IMR-90 (cell line): ENCODE data around the gene CYBRD1. TPM values are rescaled to one million over a fixed set of nuclear protein-coding genes. Genes with fewer than 3 reads are reported as not detected.

Experiments
- ATAC-seq: fragments of 200-7000 bp; cut with Tn5 transposase; 2 replicates; pipeline ENCODE4 v1.9.1; 2020; ENCODE audit warnings: low read depth, mild to moderate bottlenecking, moderate library complexity
- BruUV-seq: library from RNA; stranded (reverse); fragments of 400-500 nt; replicated peaks from 2 replicates; lab custom pipeline; 2021; lab: Mats Ljungman, UMichigan
- CTCF ChIA-PET: fragments of 300-600 bp; formaldehyde crosslinking; extraction: SDS; loops from one replicate; lab custom pipeline; 2021; ENCODE audit warnings: antibody characterized with exemption; lab: Yijun Ruan, JAX
- POLR2A ChIA-PET: fragments of 300-600 bp; sonication (Branson Sonifier 250); formaldehyde crosslinking; loops from one replicate; lab custom pipeline; 2022; ENCODE audit warnings: antibody characterized with exemption; ENCODE audit not compliant: unreplicated experiment; lab: Charles Lee
- DNase-seq: peaks from one replicate; pipeline ENCODE4 v3.0.0; 2013
- H2AFZ ChIP-seq: replicated peaks from 2 replicates; pipeline ENCODE3; 2013; ENCODE audit warnings: low read length, mild to moderate bottlenecking; ENCODE audit not compliant: poor library complexity
- H2AK5ac ChIP-seq: 2 replicates; pipeline ENCODE4 v1.6.1; 2013; ENCODE audit warnings: low read depth, low read length, inconsistent platforms
- H2AK9ac ChIP-seq: replicated peaks from 2 replicates; pipeline ENCODE3; 2013; ENCODE audit warnings: mild to moderate bottlenecking, low read depth, low read length, moderate library complexity; ENCODE audit not compliant: poor library complexity
- H2BK120ac ChIP-seq: 2 replicates; pipeline ENCODE4 v1.6.1; 2013; ENCODE audit warnings: low read depth, low read length, inconsistent platforms
- H2BK15ac ChIP-seq: 3 replicates; pipeline ENCODE4 v1.6.1; 2013; ENCODE audit warnings: low read depth, low read length, inconsistent platforms
- H2BK20ac ChIP-seq: 2 replicates; pipeline ENCODE4 v1.6.1; 2013; ENCODE audit warnings: low read depth, mild to moderate bottlenecking, inconsistent platforms, low read length, moderate library complexity
- H2BK5ac ChIP-seq: 2 replicates; pipeline ENCODE4 v1.6.1; 2013; ENCODE audit warnings: mild to moderate bottlenecking, low read depth, low read length, inconsistent platforms; ENCODE audit not compliant: poor library complexity, severe bottlenecking
- H3K14ac ChIP-seq: replicated peaks from 2 replicates; pipeline ENCODE4 v1.6.1; 2013; ENCODE audit warnings: low read depth, low read length, inconsistent platforms
- H3K18ac ChIP-seq: 2 replicates; pipeline ENCODE4 v1.6.1; 2013; ENCODE audit warnings: low read depth, low read length, control low read depth
- H3K23ac ChIP-seq: 2 replicates; pipeline ENCODE4 v1.6.1; 2013; ENCODE audit warnings: low read depth, low read length, inconsistent platforms
- H3K27ac ChIP-seq: 2 replicates; pipeline ENCODE4 v1.5.1; 2013; ENCODE audit warnings: mild to moderate bottlenecking, control low read depth, low read length; ENCODE audit not compliant: insufficient read depth
- H3K27me3 ChIP-seq: 2 replicates; pipeline ENCODE4 v1.6.1; 2013; ENCODE audit warnings: low read length; ENCODE audit not compliant: control insufficient read depth, insufficient read depth
- H3K36me3 ChIP-seq: 2 replicates; pipeline ENCODE4 v1.6.1; 2013; ENCODE audit warnings: low read length, mixed read lengths; ENCODE audit not compliant: control insufficient read depth, insufficient read depth
- H3K4ac ChIP-seq: 2 replicates; pipeline ENCODE4 v1.6.1; 2013; ENCODE audit warnings: low read depth, low read length, inconsistent platforms
- H3K4me1 ChIP-seq: 2 replicates; pipeline ENCODE4 v1.6.1; 2013; ENCODE audit warnings: low read length, mixed read lengths; ENCODE audit not compliant: control insufficient read depth, insufficient read depth
- H3K4me2 ChIP-seq: 2 replicates; pipeline ENCODE4 v1.6.1; 2013; ENCODE audit warnings: low read depth, mild to moderate bottlenecking, control low read depth, low read length, moderate library complexity
- H3K4me3 ChIP-seq: 2 replicates; pipeline ENCODE4 v1.5.1; 2013; ENCODE audit warnings: low read depth, mild to moderate bottlenecking, control low read depth, low read length, moderate library complexity; ENCODE audit not compliant: insufficient read depth
- H3K56ac ChIP-seq: 2 replicates; pipeline ENCODE4 v1.6.1; 2013; ENCODE audit warnings: low read length, inconsistent platforms; ENCODE audit not compliant: insufficient read depth; ENCODE audit errors: extremely low read depth
- H3K79me1 ChIP-seq, 2 experiments: 2 replicates each; pipeline ENCODE4 v1.6.1; 2013; ENCODE audit warnings: low read length in 2 of 2, inconsistent platforms in 1 of 2, low read depth in 1 of 2
- H3K9ac ChIP-seq: 2 replicates; pipeline ENCODE4 v1.6.1; 2013; ENCODE audit warnings: low read depth, low read length, control low read depth
- H3K9me1 ChIP-seq: 2 replicates; pipeline ENCODE4 v1.6.1; 2013; ENCODE audit warnings: low read length, inconsistent platforms; ENCODE audit not compliant: insufficient read depth
- H3K9me3 ChIP-seq: 2 replicates; pipeline ENCODE4 v1.6.1; 2013; ENCODE audit warnings: low read length; ENCODE audit not compliant: control insufficient read depth, insufficient read depth
- H4K20me1 ChIP-seq: 2 replicates; pipeline ENCODE4 v1.6.1; 2013; ENCODE audit warnings: low read length, inconsistent platforms; ENCODE audit not compliant: insufficient read depth
- H4K5ac ChIP-seq: 2 replicates; pipeline ENCODE4 v1.6.1; 2013; ENCODE audit warnings: mild to moderate bottlenecking, low read depth, low read length, control low read depth
- H4K8ac ChIP-seq, 2 experiments: 2 replicates each; pipeline ENCODE4 v1.6.1; 2013; ENCODE audit warnings: low read depth in 2 of 2, low read length in 2 of 2, control low read depth in 1 of 2, inconsistent platforms in 1 of 2
- H4K91ac ChIP-seq: 2 replicates; pipeline ENCODE4 v1.6.1; 2013; ENCODE audit warnings: low read depth, low read length, inconsistent platforms; ENCODE audit not compliant: insufficient read depth
- BHLHE40 ChIP-seq: fragments of 150-350 bp; IDR thresholded peaks from 2 replicates; pipeline ENCODE4 v1.6.1; 2016; ENCODE audit warnings: mild to moderate bottlenecking, low read depth, low read length
- CEBPB ChIP-seq: IDR thresholded peaks from 2 replicates; pipeline ENCODE4 v1.6.1; 2012; ENCODE audit warnings: low read depth, low read length, improper control_type of control experiment
- CHD1 ChIP-seq: IDR thresholded peaks from 2 replicates; pipeline ENCODE4 v1.6.1; 2012; ENCODE audit warnings: low read depth, low read length, improper control_type of control experiment
- FOS ChIP-seq: fragments of 150-350 bp; IDR thresholded peaks from 2 replicates; pipeline ENCODE4 v1.6.1; 2016; ENCODE audit warnings: low read depth, low read length
- MAFK ChIP-seq: IDR thresholded peaks from 2 replicates; pipeline ENCODE4 v1.6.1; 2012; ENCODE audit warnings: low read depth, low read length, improper control_type of control experiment
- MAZ ChIP-seq: IDR thresholded peaks from 2 replicates; pipeline ENCODE4 v1.6.1; 2012; ENCODE audit warnings: low read depth, mild to moderate bottlenecking, low read length, improper control_type of control experiment, moderate library complexity, borderline replicate concordance
- MXI1 ChIP-seq: IDR thresholded peaks from 2 replicates; pipeline ENCODE4 v1.6.1; 2012; ENCODE audit warnings: low read depth, mild to moderate bottlenecking, low read length, moderate library complexity, borderline replicate concordance
- NFE2L2 ChIP-seq: fragments of 150-350 bp; IDR thresholded peaks from 2 replicates; pipeline ENCODE4 v1.6.1; 2016; ENCODE audit warnings: low read depth, mild to moderate bottlenecking, low read length
- POLR2A ChIP-seq: IDR thresholded peaks from 2 replicates; pipeline ENCODE4 v1.6.1; 2012; ENCODE audit warnings: mild to moderate bottlenecking, low read depth, low read length
- RAD21 ChIP-seq: IDR thresholded peaks from 2 replicates; pipeline ENCODE4 v1.6.1; 2012; ENCODE audit warnings: low read length, improper control_type of control experiment
- RCOR1 ChIP-seq: IDR thresholded peaks from 2 replicates; pipeline ENCODE4 v1.6.1; 2012; ENCODE audit warnings: mild to moderate bottlenecking, low read length, improper control_type of control experiment; ENCODE audit not compliant: insufficient replicate concordance
- RFX5 ChIP-seq: IDR thresholded peaks from 2 replicates; pipeline ENCODE4 v1.8.0; 2012; ENCODE audit warnings: low read depth, mild to moderate bottlenecking, low read length, moderate library complexity
- SMC3 ChIP-seq: fragments of 150-350 bp; IDR thresholded peaks from 2 replicates; pipeline ENCODE4 v1.6.1; 2016; ENCODE audit warnings: low read depth, mild to moderate bottlenecking, antibody characterized with exemption, low read length, moderate library complexity
- dilution Hi-C: fragments of 300-500 bp; cut with HindIII; formaldehyde crosslinking; loops from one replicate; pipeline ENCODE4 v1.14.3; 2018; ENCODE audit warnings: low sequenced_read_pairs; ENCODE audit not compliant: unreplicated experiment
- in situ Hi-C: fragments of 300-500 bp; cut with MboI; formaldehyde crosslinking; loops from 3 replicates; pipeline ENCODE4 v1.14.3; 2019; ENCODE audit warnings: low sequenced_read_pairs, inconsistent platforms, mixed read lengths
- intact Hi-C: fragments of 100-400 bp; cut with micrococcal nuclease; formaldehyde crosslinking; loops from 2 replicates; pipeline ENCODE4 v1.10.0; 2022
- polyA plus RNA-seq, 3 experiments: library from polyadenylated mRNA; depleted of rRNA; stranded (reverse); fragments of >200 nt; gene quantifications; 2 replicates each; pipeline ENCODE4 v1.2.3, GENCODE V29; 2012; ENCODE audit warnings: low replicate concordance in 1 of 3
- total RNA-seq: library from RNA; depleted of rRNA; stranded (reverse); fragments of >200 nt; gene quantifications from 2 replicates; pipeline ENCODE4 v1.2.3, GENCODE V29; 2012
- TF ChIP-seq, protein P1 (sequence below): conservative IDR thresholded peaks from 2 replicates; pipeline ENCODE4 v1.5.1; 2012; ENCODE audit warnings: mild to moderate bottlenecking, low read depth, low read length, improper control_type of control experiment
- TF ChIP-seq, protein P2 (sequence below): fragments of 150-350 bp; IDR thresholded peaks from 2 replicates; pipeline ENCODE4 v1.6.1; 2016; ENCODE audit warnings: low read depth, mild to moderate bottlenecking, low read length, moderate library complexity, borderline replicate concordance
- TF ChIP-seq, protein P3 (sequence below): fragments of 150-350 bp; IDR thresholded peaks from 2 replicates; pipeline ENCODE4 v1.6.1; 2017; ENCODE audit warnings: mild to moderate bottlenecking, antibody characterized with exemption, low read length, low read depth

Gene CYBRD1
- total and polyA plus RNA-seq, 2 of the 4 experiments (the other 2 are of a cell fraction) = 53.2 to 103 TPM

DNA sequence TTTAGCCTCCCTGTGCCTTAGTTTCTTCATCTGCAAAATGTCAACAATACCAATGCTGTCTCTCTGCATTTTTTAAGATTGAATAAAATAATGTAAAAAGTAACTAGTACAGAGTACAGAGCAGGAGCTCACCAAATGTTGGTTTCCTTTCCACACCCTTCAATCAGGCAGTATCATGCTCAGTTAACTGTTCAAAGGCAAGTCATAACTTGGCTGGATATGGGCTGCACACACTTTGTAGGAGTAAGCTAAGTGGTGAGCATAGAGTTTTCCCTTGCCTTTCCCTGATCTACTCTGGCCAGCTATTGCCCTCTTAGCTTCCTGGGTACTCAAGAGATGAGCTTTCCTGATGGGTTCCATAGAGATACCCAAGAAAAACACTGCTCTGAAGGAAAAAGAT, 77.9 kb downstream of the CYBRD1 start:
- Histone ChIP-seq H3K4me3 (no peak overlapping the region), H3K9me1 (peaks cover 4% of the 10 kb centered on the region; the same call in 1 of the 2 replicates), H4K20me1 (no peaks in the 10 kb centered on the region), H3K36me3 (no peaks in the 10 kb centered on the region), H3K18ac (no peak overlapping the region), H2BK5ac (no peak overlapping the region), H3K56ac (no peak overlapping the region), H3K23ac (no peak overlapping the region), H3K4me1 (peaks cover 3% of the 10 kb centered on the region; the same call in 1 of the 2 replicates), H3K9me3 (no peaks in the 10 kb centered on the region), H3K4ac (no peak overlapping the region), H2BK15ac (no peak overlapping the region), H2AFZ (no peak overlapping the region), H2AK5ac (no peak overlapping the region), H4K5ac (no peak overlapping the region), H2BK20ac (no peak overlapping the region), H3K27me3 (peaks cover 20% of the 10 kb centered on the region), H3K4me2 (no peak overlapping the region), H4K8ac (no peak overlapping the region), H2BK120ac (no peak overlapping the region), H3K9ac (no peak overlapping the region), H3K79me1 (no peaks in the 10 kb centered on the region), H2AK9ac (no peak overlapping the region), H3K14ac (no peak overlapping the region), H3K27ac (no peak overlapping the region), H4K91ac (no peak overlapping the region)
- DNase-seq = no peak
- dilution Hi-C loops = no loop called here
- in situ Hi-C loops = no loop called here
- intact Hi-C loops = no loop called here
- TF ChIP-seq BHLHE40 = no peak
- TF ChIP-seq RAD21 = no peak
- no peak for TF ChIP-seq RFX5
- TF ChIP-seq MAFK = no peak
- TF ChIP-seq, protein P1, sequence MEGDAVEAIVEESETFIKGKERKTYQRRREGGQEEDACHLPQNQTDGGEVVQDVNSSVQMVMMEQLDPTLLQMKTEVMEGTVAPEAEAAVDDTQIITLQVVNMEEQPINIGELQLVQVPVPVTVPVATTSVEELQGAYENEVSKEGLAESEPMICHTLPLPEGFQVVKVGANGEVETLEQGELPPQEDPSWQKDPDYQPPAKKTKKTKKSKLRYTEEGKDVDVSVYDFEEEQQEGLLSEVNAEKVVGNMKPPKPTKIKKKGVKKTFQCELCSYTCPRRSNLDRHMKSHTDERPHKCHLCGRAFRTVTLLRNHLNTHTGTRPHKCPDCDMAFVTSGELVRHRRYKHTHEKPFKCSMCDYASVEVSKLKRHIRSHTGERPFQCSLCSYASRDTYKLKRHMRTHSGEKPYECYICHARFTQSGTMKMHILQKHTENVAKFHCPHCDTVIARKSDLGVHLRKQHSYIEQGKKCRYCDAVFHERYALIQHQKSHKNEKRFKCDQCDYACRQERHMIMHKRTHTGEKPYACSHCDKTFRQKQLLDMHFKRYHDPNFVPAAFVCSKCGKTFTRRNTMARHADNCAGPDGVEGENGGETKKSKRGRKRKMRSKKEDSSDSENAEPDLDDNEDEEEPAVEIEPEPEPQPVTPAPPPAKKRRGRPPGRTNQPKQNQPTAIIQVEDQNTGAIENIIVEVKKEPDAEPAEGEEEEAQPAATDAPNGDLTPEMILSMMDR = no peak
- TF ChIP-seq MAZ = no peak
- TF ChIP-seq, protein P2, sequence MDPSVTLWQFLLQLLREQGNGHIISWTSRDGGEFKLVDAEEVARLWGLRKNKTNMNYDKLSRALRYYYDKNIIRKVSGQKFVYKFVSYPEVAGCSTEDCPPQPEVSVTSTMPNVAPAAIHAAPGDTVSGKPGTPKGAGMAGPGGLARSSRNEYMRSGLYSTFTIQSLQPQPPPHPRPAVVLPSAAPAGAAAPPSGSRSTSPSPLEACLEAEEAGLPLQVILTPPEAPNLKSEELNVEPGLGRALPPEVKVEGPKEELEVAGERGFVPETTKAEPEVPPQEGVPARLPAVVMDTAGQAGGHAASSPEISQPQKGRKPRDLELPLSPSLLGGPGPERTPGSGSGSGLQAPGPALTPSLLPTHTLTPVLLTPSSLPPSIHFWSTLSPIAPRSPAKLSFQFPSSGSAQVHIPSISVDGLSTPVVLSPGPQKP = no peak
- no peak for TF ChIP-seq POLR2A
- no peak for TF ChIP-seq CHD1
- no peak for TF ChIP-seq CEBPB
- no peak for TF ChIP-seq RCOR1
- TF ChIP-seq, protein P3, sequence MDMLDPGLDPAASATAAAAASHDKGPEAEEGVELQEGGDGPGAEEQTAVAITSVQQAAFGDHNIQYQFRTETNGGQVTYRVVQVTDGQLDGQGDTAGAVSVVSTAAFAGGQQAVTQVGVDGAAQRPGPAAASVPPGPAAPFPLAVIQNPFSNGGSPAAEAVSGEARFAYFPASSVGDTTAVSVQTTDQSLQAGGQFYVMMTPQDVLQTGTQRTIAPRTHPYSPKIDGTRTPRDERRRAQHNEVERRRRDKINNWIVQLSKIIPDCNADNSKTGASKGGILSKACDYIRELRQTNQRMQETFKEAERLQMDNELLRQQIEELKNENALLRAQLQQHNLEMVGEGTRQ = no peak
- no peak for TF ChIP-seq FOS
- no peak for TF ChIP-seq SMC3
- TF ChIP-seq NFE2L2 = no peak
- TF ChIP-seq MXI1 = no peak
- ATAC-seq = no peak
- ChIA-PET POLR2A (no interaction called here), CTCF (interaction anchor here (0.6 to 0.9 kb wide), 2 partner anchors 34 to 103 kb away, joined by 3 read pairs; no protein-coding TSS in a partner anchor)
- BruUV-seq = no TSS peak
